ENCODE measurements around the gene SEMA3D.

- no peak for TF ChIP-seq CTCF (IDR thresholded peaks at IDR 0.05)
- no peak for TF ChIP-seq EZH2 (IDR thresholded peaks at IDR 0.05; ENCODE audit: borderline replicate concordance, insufficient read depth, low read depth, low read length, poor library complexity, severe bottlenecking)
These were observed 168.4 kb downstream of the SEMA3D start for GRCh38 chr7:85018498-85018897.

Measured in B cell (primary cell).